Endothelial cell of umbilical vein (primary cell): ENCODE data around the gene LAMC3. TPM values are rescaled to one million over a fixed set of nuclear protein-coding genes. Genes with fewer than 3 reads are reported as not detected.

Experiments
- BruUV-seq: library from RNA; stranded (reverse); fragments of 400-500 nt; replicated peaks from 2 replicates; lab custom pipeline; 2021; lab: Mats Ljungman, UMichigan
- CTCF ChIA-PET: fragments of 300-600, 350-600 bp; sonication (Branson Sonifier 250); formaldehyde crosslinking; loops from one replicate; lab custom pipeline; 2021; ENCODE audit warnings: antibody characterized with exemption, inconsistent platforms; lab: Charles Lee
- POLR2A ChIA-PET: fragments of 300-600, 350-600 bp; sonication (Branson Sonifier 250); formaldehyde crosslinking; loops from one replicate; lab custom pipeline; 2021; ENCODE audit warnings: antibody characterized with exemption, inconsistent platforms; lab: Charles Lee
- DNase-seq: peaks from one replicate; pipeline ENCODE4 v3.0.0-alpha.2; 2011; ENCODE audit warnings: low read depth, low spot score
- FAIRE-seq: peaks from 2 replicates; lab custom pipeline; 2011; peaks lifted over from hg19 to GRCh38; lab: Jason Lieb, UNC
- H2AFZ ChIP-seq: 2 replicates; pipeline ENCODE4 v1.6.0; 2012; ENCODE audit warnings: low read depth, low read length, control low read depth, inconsistent platforms
- H3K27ac ChIP-seq: 2 replicates; pipeline ENCODE4 v1.5.1; 2011; ENCODE audit warnings: low read depth, mild to moderate bottlenecking, control low read depth, low read length, moderate library complexity; ENCODE audit not compliant: insufficient read depth
- H3K27me3 ChIP-seq, 2 experiments: 2 replicates each; pipeline versions ENCODE4 v1.6.0 to v1.6.1; 2011; ENCODE audit warnings: low read length in 2 of 2, mixed read lengths in 1 of 2; ENCODE audit not compliant: control insufficient read depth in 2 of 2, insufficient read depth in 2 of 2
- H3K36me3 ChIP-seq, 2 experiments: 2 replicates in 1 of 2; 3 replicates in 1 of 2; pipeline ENCODE4 v1.5.1; 2011; ENCODE audit warnings: low read length in 2 of 2, mild to moderate bottlenecking in 1 of 2, moderate library complexity in 1 of 2; ENCODE audit not compliant: control insufficient read depth in 2 of 2, insufficient read depth in 2 of 2; ENCODE audit errors: extremely low read depth in 1 of 2
- H3K4me1 ChIP-seq: 3 replicates; pipeline ENCODE4 v1.5.1; 2011; ENCODE audit warnings: mild to moderate bottlenecking, low read length; ENCODE audit not compliant: control insufficient read depth, insufficient read depth; ENCODE audit errors: extremely low read depth
- H3K4me2 ChIP-seq: 2 replicates; pipeline ENCODE4 v1.6.1; 2011; ENCODE audit warnings: low read length, control low read depth, mixed read lengths; ENCODE audit not compliant: insufficient read depth
- H3K4me3 ChIP-seq, 3 experiments: fragments of 200-600 bp in 1 of 3; sonication (generic), shearing (Covaris generic) in 1 of 3; replicated peaks in 1 of 3; 2 replicates each; pipeline ENCODE4 v1.5.1; 2011 to 2016; ENCODE audit warnings: control low read depth in 3 of 3, low read length in 3 of 3, mild to moderate bottlenecking in 2 of 3, inconsistent platforms in 1 of 3, low read depth in 1 of 3, moderate library complexity in 1 of 3; ENCODE audit not compliant: insufficient read depth in 1 of 3
- H3K79me2 ChIP-seq: 2 replicates; pipeline ENCODE4 v1.6.0; 2012; ENCODE audit warnings: low read length, inconsistent platforms; ENCODE audit not compliant: control insufficient read depth, insufficient read depth
- H3K9ac ChIP-seq: replicated peaks from 2 replicates; pipeline ENCODE3; 2011; ENCODE audit warnings: low read length, control low read depth; ENCODE audit not compliant: insufficient read depth; ENCODE audit errors: extremely low read depth
- H3K9me1 ChIP-seq: replicated peaks from 3 replicates; pipeline ENCODE4 v1.6.0; 2011; ENCODE audit warnings: mild to moderate bottlenecking, low read length; ENCODE audit not compliant: control insufficient read depth, insufficient read depth; ENCODE audit errors: extremely low read depth
- H3K9me3 ChIP-seq: replicated peaks from 2 replicates; pipeline ENCODE4 v1.5.1; 2012; ENCODE audit warnings: low read length, inconsistent platforms; ENCODE audit not compliant: control insufficient read depth, insufficient read depth
- H4K20me1 ChIP-seq: replicated peaks from 2 replicates; pipeline ENCODE3; 2011; ENCODE audit warnings: mild to moderate bottlenecking, low read length; ENCODE audit not compliant: control insufficient read depth, insufficient read depth; ENCODE audit errors: extremely low read depth
- CTCF ChIP-seq, 2 donors: IDR thresholded peaks; 1 replicate in 1 of 2; 2 replicates in 1 of 2; pipeline ENCODE4 v1.5.1; 2011; ENCODE audit warnings: low read length in 2 of 2, mild to moderate bottlenecking in 2 of 2, moderate library complexity in 2 of 2, control low read depth in 1 of 2, inconsistent platforms in 1 of 2, low read depth in 1 of 2; ENCODE audit not compliant: insufficient read depth in 1 of 2; ENCODE audit errors: extremely low read depth in 1 of 2
- EZH2 ChIP-seq: IDR thresholded peaks from 2 replicates; pipeline ENCODE4 v1.6.1; 2012; ENCODE audit warnings: borderline replicate concordance, low read depth, mild to moderate bottlenecking, moderate library complexity, low read length, inconsistent platforms; ENCODE audit not compliant: severe bottlenecking
- FOS ChIP-seq: IDR thresholded peaks from 2 replicates; pipeline ENCODE4 v1.6.1; 2011; ENCODE audit warnings: mild to moderate bottlenecking, low read length, moderate library complexity, borderline replicate concordance; ENCODE audit not compliant: insufficient read depth
- GATA2 ChIP-seq: IDR thresholded peaks from 2 replicates; pipeline ENCODE4 v1.7.0; 2011; ENCODE audit warnings: low read depth, mild to moderate bottlenecking, moderate library complexity, mixed read lengths, low read length; ENCODE audit not compliant: insufficient read length, insufficient read depth
- JUN ChIP-seq: IDR thresholded peaks from 2 replicates; pipeline ENCODE4 v1.6.1; 2011; ENCODE audit warnings: borderline replicate concordance, low read depth; ENCODE audit not compliant: insufficient read length, insufficient read depth
- MAX ChIP-seq: IDR thresholded peaks from 2 replicates; pipeline ENCODE4 v1.6.1; 2011; ENCODE audit not compliant: insufficient read depth, insufficient read length
- MYC ChIP-seq: IDR thresholded peaks from one replicate; pipeline ENCODE4 v1.6.1; 2011; ENCODE audit warnings: mild to moderate bottlenecking, low read depth, low read length
- POLR2A ChIP-seq: IDR thresholded peaks from 2 replicates; pipeline ENCODE4 v1.6.1; 2012; ENCODE audit warnings: low read depth, mild to moderate bottlenecking, control low read depth, low read length
- POLR2AphosphoS5 ChIP-seq: IDR thresholded peaks from 2 replicates; pipeline ENCODE4 v1.6.1; 2012; ENCODE audit warnings: low read depth, mild to moderate bottlenecking, control low read depth, low read length, moderate library complexity; ENCODE audit not compliant: insufficient read depth
- dilution Hi-C: fragments of 300-500 bp; cut with MboI; formaldehyde crosslinking; loops from one replicate; pipeline ENCODE4 v1.15.0; 2019; ENCODE audit warnings: low sequenced_read_pairs; ENCODE audit not compliant: extremely low pct_ligation_motif_present
- intact Hi-C: fragments of 100-400 bp; cut with micrococcal nuclease; formaldehyde crosslinking; loops from one replicate; pipeline ENCODE4 v1.10.0; 2022
- polyA plus RNA-seq, 4 experiments: library from polyadenylated mRNA; depleted of rRNA in 3 of 4; stranded (reverse) in 3 of 4; unstranded in 1 of 4; fragments of >200 nt; gene quantifications; 2 replicates each; pipeline versions ENCODE4 v1.2.1 to v1.2.3, GENCODE V29; 2011 to 2012; ENCODE audit warnings: missing spikeins in 1 of 4
- total RNA-seq: library from RNA; stranded (reverse); gene quantifications from 2 replicates; pipeline ENCODE4 v1.2.3, GENCODE V29; 2021

The LAMC3 gene
- total and polyA plus RNA-seq, 2 donors (not counting 3 experiments of a cell fraction or from before 2014, with no cell fraction given): 0.18 to 0.38 TPM

- ChIA-PET POLR2A (interaction anchor here (0.6 kb wide), 1 partner anchor 10 kb away, joined by 3 read pairs; no protein-coding TSS in a partner anchor), CTCF (interaction anchor here (0.7 to 2.2 kb wide), 6 partner anchors 8 to 273 kb away, joined by 3 to 7 read pairs (median 4); no protein-coding TSS in a partner anchor)
- Histone ChIP-seq H3K27me3 (peaks cover 0 to 6% of the 10 kb centered on the region in 2 experiments), H3K9me3 (no peaks in the 10 kb centered on the region), H3K9ac (no peak overlapping the region), H3K36me3 (no peaks in the 10 kb centered on the region), H3K4me1 (no peaks in the 10 kb centered on the region), H3K79me2 (no peaks in the 10 kb centered on the region), H4K20me1 (no peaks in the 10 kb centered on the region), H3K4me3 (no peak overlapping the region), H3K9me1 (no peaks in the 10 kb centered on the region), H2AFZ (no peak overlapping the region), H3K4me2 (no peak overlapping the region), H3K27ac (no peak overlapping the region)
- DNase-seq (no peak), FAIRE-seq (no peak)
- intact Hi-C loops (no loop called here), dilution Hi-C loops (no loop called here)
- no peak for TF ChIP-seq MYC
- TF ChIP-seq POLR2AphosphoS5: no peak
- no peak for TF ChIP-seq JUN
- no peak for TF ChIP-seq POLR2A
- no peak for TF ChIP-seq FOS
- no peak for TF ChIP-seq EZH2
- TF ChIP-seq CTCF (IDR thresholded peaks at IDR 0.05; ENCODE audit: extremely low read depth in 1 of 2, insufficient read depth in 1 of 2, low read depth in 1 of 2, low read length in 2 of 2): no peak
- TF ChIP-seq MAX: no peak
- no peak for TF ChIP-seq GATA2
- no TSS peak for BruUV-seq
Observed at GRCh38 chr9:130973686-130974281, 35.2 kb upstream of the LAMC3 start.
